GM19395 (cell line): ENCODE results near the gene LIMS2.

Source experiments
- ATAC-seq: cut with Tn5 transposase; IDR thresholded peaks from one replicate; pipeline ENCODE4 v1.9.1; 2021; ENCODE audit warnings: mild to moderate bottlenecking, moderate library complexity; ENCODE audit not compliant: unreplicated experiment

LIMS2 gene

DNA sequence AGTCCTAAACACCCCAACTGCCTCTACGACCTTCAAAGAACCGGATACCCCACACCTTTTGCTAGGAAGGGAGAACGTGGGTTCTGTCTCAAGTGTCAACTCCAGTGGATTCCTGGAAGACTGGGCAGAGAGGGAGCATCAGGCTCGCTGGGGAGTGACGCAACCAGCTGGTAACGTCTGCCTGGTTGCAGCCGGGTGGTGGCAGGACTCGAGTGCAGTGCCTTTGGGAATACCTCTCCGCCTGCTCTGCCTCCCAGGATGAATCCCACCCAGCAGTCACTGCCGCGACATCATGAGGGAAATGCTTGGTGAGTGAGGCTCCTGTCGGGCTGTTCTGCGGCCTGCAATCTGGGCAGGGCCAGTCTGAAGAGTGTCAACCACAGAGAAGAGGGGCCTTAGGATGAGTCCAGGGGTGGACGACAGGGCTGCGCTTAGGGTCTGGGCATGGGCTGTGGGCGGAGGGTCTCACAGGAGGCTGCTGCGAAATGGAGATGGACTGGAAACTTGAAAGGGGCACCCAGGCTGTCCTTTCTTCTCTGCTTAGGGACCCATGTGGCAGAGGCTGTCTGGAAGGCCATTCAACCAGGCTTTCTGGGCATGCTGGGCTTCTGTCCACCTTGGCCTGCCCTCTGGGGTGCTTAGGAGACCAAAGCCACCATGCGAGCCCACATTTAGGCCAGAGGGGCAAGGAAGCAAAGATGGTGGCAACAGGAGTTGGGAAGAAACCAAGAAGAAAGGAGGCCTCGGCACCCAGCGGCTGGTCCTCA is 16.5 kb downstream of the LIMS2 start:
- ATAC-seq: no peak

DNA sequence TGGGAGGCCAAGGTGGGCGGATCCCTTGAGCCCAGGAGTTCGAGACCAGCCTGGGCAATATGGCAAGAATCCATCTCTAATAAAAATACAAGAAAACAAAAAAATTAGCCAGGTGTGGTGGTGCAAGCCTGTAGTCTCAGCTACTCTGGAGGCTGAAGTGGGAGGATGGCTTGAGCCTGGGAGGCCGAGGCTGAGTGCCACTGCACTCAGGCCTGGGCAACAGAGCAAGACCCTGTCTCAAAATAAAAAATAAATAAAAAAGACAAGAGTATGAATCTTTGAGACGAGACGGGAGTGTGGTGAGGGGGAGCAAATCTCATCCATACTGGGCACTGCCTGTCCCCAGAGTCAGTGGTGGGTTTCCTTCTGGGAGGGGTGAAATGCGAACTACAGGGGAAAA is 17.2 kb downstream of the LIMS2 start:
- ATAC-seq: no peak

GRCh38 chr2:127657232-127657595 is 18.1 kb downstream of the LIMS2 start:
- no peak for ATAC-seq

- no peak for ATAC-seq
Observed at GRCh38 chr2:127656569-127657231, 18.6 kb downstream of the LIMS2 start.

DNA sequence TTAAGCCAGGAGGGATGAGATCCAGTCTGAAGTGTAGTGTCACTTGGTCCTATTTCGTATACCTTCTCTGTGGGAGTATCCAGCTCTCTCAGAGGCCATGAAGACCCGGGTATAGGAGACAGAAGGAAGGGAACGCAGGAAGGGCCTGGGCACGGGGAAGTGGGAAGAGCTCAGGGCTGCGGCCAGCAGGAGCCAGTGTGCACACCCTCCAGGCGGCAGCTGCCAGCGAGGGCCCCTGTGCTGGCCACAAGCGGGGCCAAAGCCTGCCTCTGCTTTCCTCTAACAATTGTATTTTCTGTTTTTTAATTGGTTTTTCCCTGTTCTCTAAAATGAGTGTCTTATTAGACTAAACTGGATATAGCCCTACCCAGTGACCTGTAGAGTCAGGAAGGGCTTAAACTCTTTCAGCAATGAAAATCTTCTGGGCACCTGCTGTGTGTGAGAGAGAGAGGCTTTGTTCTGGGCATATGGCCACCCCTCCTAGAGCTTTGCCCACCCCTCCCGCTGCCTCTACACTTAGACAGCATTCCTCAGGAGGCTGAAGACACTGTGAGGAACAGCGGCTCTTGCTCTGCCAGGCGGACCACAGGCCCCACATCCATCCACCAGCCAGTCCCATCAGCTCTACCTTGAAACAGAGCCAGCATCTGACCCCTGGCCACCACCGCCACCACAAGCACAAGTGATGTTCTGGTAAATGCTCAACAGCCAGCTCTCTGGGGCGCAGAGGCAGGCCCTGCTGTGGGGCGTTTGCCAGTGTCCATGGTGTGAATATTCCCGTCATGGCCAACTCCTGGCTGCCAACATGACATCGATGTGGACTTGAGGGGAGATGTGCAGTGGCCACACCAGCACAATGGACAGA is 19.9 kb downstream of the LIMS2 start:
- no peak for ATAC-seq

GRCh38 chr2:127654838-127655175 is 20.5 kb downstream of the LIMS2 start:
- no peak for ATAC-seq

- ATAC-seq: no peak
Observed at GRCh38 chr2:127654084-127654837, 21.1 kb downstream of the LIMS2 start.

- ATAC-seq: no peak
Observed at GRCh38 chr2:127653421-127654083, 21.8 kb downstream of the LIMS2 start.

GRCh38 chr2:127652786-127653357 is 22.5 kb downstream of the LIMS2 start:
- no peak for ATAC-seq

DNA sequence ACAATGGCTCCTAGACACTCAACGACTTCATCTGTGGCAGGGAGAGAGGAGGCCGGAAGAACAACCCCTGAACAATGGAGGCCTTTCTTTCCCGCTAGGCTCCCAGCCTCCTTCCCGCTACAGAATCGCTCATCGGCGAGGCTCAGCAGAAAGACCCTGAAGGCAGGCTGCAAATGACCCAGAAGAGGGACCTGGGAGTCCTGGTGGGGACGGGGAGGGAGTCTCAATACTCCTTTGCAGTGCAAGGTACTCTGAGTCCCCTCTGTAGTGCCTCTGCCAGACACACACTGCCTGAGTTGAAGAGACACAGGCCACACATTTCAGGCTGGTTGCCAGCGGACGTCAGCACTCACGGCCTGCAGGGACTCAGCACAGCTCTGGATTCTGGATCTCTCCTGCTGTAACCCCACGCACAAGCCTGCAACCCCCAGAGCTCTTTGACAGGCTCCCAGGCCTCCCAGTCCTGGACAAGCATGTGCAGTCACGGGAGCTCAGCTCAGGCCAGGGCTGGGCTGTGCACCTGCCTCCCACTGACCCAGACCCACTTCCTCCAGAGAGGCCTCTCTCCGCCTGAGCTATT is 23.3 kb downstream of the LIMS2 start:
- ATAC-seq: no peak

- no peak for ATAC-seq
Observed at GRCh38 chr2:127651381-127651809, 23.9 kb downstream of the LIMS2 start.

- ATAC-seq: no peak
Observed at GRCh38 chr2:127650785-127651380, 24.4 kb downstream of the LIMS2 start.

DNA sequence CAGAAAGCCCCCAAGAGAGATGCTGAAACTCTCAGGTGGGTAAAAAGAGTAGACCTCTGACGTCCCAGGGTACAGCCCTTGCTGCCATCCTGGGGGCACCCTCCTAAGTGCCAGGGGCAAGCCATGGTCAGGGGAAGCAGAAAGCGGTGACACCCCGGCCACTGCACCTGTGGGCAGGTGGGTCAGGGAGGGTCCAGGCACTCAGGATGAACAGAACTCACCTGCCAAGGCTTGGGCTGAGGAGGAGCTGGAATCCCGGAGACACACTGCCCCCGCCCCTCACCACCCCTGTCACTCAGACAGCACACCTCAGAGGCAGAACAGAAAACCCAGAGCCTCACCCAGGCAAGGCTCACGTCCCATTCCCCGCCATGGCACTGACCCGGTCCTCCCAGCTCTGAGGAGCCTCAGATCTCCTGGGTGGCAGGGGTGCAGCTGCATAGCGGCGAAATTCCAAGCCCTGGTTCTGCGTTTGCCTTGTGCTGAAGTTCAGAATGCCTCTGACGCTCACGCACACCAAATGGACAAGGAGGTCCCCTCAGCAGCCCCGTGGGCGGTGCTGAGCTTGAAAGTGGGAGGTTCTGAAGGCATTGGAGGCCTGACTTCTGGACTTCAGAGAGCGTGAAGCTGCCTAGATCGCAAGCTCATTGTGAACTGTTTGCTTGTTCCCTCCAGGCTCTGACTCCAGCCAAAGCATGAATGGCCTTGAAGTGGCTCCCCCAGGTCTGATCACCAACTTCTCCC is 25.1 kb downstream of the LIMS2 start:
- ATAC-seq: peak; percentile 26

- ATAC-seq: peak; percentile 88
Observed at GRCh38 chr2:127649684-127650040, 25.7 kb downstream of the LIMS2 start.

- ATAC-seq: no peak
Observed at GRCh38 chr2:127649100-127649611, 26.2 kb downstream of the LIMS2 start.

GRCh38 chr2:127648321-127648720 is 27.0 kb downstream of the LIMS2 start:
- ATAC-seq: no peak

DNA sequence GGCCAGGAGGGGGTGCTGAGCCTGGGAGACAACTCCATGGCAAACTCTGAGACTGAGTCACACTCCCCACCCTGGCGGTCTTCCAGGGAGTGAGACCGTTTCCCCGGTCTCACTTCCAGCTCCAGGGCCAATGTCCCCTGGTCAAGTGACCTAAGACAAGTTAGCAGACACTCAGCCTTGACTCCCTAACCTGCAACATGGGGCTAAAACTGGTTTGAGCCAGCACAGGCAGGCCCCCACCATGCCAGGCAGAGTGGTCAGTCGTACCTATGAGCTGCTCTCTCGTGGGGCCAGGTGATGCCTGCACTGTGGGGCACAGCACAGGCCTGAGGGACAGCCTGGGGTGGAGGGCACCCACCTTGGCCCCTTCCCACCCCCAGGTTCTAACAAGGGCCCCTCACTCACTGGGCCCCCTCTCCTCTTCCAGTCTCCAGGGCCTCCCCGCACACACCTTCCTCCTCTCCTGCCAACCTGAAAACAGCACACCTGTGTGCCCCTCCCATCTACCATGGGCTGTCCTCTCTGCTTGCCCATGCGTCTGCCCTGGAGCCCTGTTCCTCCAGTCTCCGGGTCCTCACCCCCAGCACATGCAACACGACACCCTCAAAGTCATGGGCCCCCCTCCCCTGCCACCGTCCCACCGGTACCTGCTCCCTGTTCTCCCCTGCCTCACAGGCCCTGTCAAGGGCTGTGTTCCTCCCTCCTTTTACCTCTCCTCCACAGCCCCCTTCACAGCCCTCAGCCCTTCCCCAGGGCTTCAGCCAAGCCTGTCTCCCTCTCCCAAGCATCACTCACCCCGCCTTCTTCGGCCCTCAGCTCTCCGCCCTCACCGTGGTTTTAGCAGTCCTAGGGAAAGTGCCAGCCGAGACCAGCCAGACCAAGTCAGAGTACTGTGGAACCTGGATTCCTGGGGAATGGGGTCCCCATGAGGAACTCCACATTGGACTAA is 27.8 kb downstream of the LIMS2 start:
- ATAC-seq: no peak
